Smooth muscle cell (in vitro differentiated cells): ENCODE results near the gene EPN1. TPM values are rescaled to one million over a fixed set of nuclear protein-coding genes. Genes with fewer than 3 reads are reported as not detected.

ENCODE experiments used
- DNase-seq: peaks from one replicate; lab custom pipeline; 2025; ENCODE audit not compliant: unreplicated experiment; lab: John Stamatoyannopoulos, UW
- H2AFZ ChIP-seq: fragments of 200-600 bp; sonication (generic); 2 replicates; pipeline ENCODE4 v1.6.0; 2016; ENCODE audit warnings: antibody characterized with exemption, low read depth, mild to moderate bottlenecking
- H3F3A ChIP-seq: fragments of 200-600 bp; sonication (generic); 2 replicates; pipeline ENCODE4 v1.6.0; 2017; ENCODE audit warnings: antibody characterized with exemption, low read depth
- H3K27ac ChIP-seq: fragments of 200-600 bp; sonication (generic); 2 replicates; pipeline ENCODE4 v1.5.1; 2016; ENCODE audit warnings: low read depth, mild to moderate bottlenecking
- H3K27me3 ChIP-seq: fragments of 200-600 bp; sonication (generic); 2 replicates; pipeline ENCODE4 v1.6.1; 2016; ENCODE audit warnings: low read depth, mild to moderate bottlenecking
- H3K36me3 ChIP-seq: fragments of 200-600 bp; sonication (generic); 2 replicates; pipeline ENCODE4 v1.5.1; 2016; ENCODE audit warnings: low read depth
- H3K4me1 ChIP-seq: fragments of 200-600 bp; sonication (generic); 2 replicates; pipeline ENCODE4 v1.5.1; 2016; ENCODE audit warnings: low read depth
- H3K4me2 ChIP-seq: fragments of 200-600 bp; sonication (generic); 2 replicates; pipeline ENCODE4 v1.6.0; 2016; ENCODE audit warnings: mild to moderate bottlenecking
- H3K4me3 ChIP-seq: fragments of 200-600 bp; sonication (generic); 2 replicates; pipeline ENCODE4 v1.5.1; 2016; ENCODE audit warnings: mild to moderate bottlenecking
- H3K79me2 ChIP-seq: fragments of 200-600 bp; sonication (generic); 2 replicates; pipeline ENCODE4 v1.6.0; 2016; ENCODE audit warnings: low read depth, mild to moderate bottlenecking
- H3K9ac ChIP-seq: fragments of 200-600 bp; sonication (generic); 2 replicates; pipeline ENCODE4 v1.6.0; 2016; ENCODE audit warnings: low read depth
- H3K9me3 ChIP-seq: fragments of 200-600 bp; sonication (generic); replicated peaks from 2 replicates; pipeline ENCODE4 v1.5.1; 2016; ENCODE audit warnings: low read depth
- H4K20me1 ChIP-seq: fragments of 200-600 bp; sonication (generic); 2 replicates; pipeline ENCODE4 v1.6.0; 2016; ENCODE audit warnings: low read depth
- CTCF ChIP-seq: fragments of 200-600 bp; sonication (generic); IDR thresholded peaks from 2 replicates; pipeline ENCODE4 v1.5.1; 2017; ENCODE audit warnings: borderline replicate concordance, mild to moderate bottlenecking, antibody characterized with exemption; ENCODE audit not compliant: insufficient read depth, poor library complexity, severe bottlenecking
- WGBS: methylation state at CpG from one replicate; pipeline ENCODE4 v1.1.7; 2016; ENCODE audit warnings: low lambda C conversion rate; 5-methylcytosine and 5-hydroxymethylcytosine counted together
- polyA plus RNA-seq: library from polyadenylated mRNA; unstranded; fragments of >200 nt; fragmentation: Nextera tagmentation; extraction: Ambion mirVana; gene quantifications from 2 replicates; pipeline ENCODE4 v1.2.1, GENCODE V29; 2016
- total RNA-seq: library from RNA; depleted of rRNA; stranded (reverse); fragments of >200 nt; gene quantifications from 2 replicates; pipeline ENCODE4 v1.2.3, GENCODE V29; 2014

Gene EPN1
- total and polyA plus RNA-seq, 2 experiments from 2014 or later, result 25.3 to 121 TPM

DNA sequence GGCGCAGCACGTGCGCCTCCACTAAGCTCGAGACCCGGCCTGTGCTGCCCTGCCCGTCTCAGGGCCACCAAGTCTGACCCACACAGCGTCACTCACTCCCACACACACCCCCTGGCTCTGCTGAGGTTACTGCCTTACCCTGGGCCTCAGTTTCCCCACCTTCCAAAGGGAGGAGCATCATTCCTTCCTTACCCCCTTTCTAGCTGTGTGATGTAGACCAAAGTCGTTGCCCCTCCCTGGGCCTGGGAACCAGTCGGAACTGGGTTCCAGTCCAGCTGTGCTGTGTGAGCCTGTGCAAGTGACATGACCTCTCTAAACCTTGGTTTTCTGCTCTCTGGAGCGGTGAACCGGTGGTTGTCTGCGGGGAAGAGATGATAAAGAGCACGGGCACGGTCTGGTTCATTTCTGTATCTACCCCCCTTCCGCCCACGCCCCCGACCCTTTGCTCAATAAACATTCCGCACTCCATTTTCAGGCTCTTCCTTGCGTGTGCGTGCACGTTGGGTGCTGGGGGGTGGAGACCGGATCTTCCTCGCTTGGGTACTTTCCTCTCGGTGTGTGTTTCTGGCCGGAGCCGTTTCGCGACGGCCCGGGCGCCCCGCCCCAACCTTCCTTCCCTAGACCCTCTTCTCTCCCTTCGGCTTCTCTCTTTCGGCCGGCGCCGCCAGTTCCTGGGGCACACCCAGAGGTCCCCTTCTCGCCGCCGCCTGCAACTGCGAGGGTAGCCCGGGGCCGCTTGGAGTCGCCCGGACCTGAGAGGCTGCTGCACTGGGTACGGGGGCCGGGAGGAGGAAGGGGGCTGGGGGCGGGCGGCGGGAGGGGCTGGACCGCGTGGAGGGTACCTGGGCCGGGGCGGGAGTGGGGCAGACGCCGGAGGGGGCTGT is 31.8 kb upstream of the EPN1 start, which contains the start of gene ZNF581:
Gene ZNF581 (plus strand): TSS at position 647 of the 884 bp plus-strand sequence. CDS start 923 bp downstream, outside the sequence.
- no peaks in the 10 kb centered on the region for H3K9me3 ChIP-seq
- no peaks in the 10 kb centered on the region for H3K27me3 ChIP-seq
- peaks cover 22% of the 10 kb centered on the region for H3K4me1 ChIP-seq
- DNase-seq, result peak; percentile 47
- no peaks in the 10 kb centered on the region for H4K20me1 ChIP-seq
- H3K27ac ChIP-seq, result peak within 1 kb of the TSS; percentile 62
- under 1% methylated on average over 47 of the region's 56 CpGs for WGBS
- H2AFZ ChIP-seq, result no peak within 1 kb of the TSS
- H3K36me3 ChIP-seq, result no peaks in the 10 kb centered on the region
- H3K9ac ChIP-seq, result peak within 1 kb of the TSS; percentile 79
- H3K79me2 ChIP-seq, result peaks cover 55% of the 10 kb centered on the region
- H3K4me2 ChIP-seq, result peak within 1 kb of the TSS; percentile 97
- H3K4me3 ChIP-seq, result peak within 1 kb of the TSS; percentile 79
- H3F3A ChIP-seq, result peaks cover 19% of the 10 kb centered on the region
- TF ChIP-seq CTCF, result no peak

DNA sequence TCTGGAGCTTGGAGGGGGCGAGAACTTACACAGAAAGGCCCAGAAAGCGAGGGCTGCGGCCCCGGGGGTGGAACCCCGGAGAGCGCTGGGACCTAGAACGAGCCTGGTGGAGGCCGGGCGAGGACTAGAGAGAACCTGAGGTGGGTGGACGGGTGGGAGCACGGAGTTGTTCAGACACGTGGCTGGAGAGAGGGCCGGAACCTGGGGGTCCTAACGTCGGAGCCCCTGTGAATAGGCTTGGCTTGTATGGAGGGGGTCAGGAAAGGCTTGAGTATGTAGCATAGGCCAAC is 31.2 kb upstream of the EPN1 start:
- no peak for DNase-seq
- H3K27ac ChIP-seq, result peak overlapping the region; percentile 62
- peak overlapping the region; percentile 79 for H3K9ac ChIP-seq
- H4K20me1 ChIP-seq, result no peaks in the 10 kb centered on the region
- H3K4me3 ChIP-seq, result peak overlapping the region; percentile 79
- H2AFZ ChIP-seq, result no peak overlapping the region
- peaks cover 22% of the 10 kb centered on the region for H3K4me1 ChIP-seq
- peaks cover 15% of the 10 kb centered on the region for H3F3A ChIP-seq
- 5% methylated on average over 11 of the region's 15 CpGs for WGBS
- peak overlapping the region; percentile 97 for H3K4me2 ChIP-seq
- no peak for TF ChIP-seq CTCF
- H3K79me2 ChIP-seq, result peaks cover 50% of the 10 kb centered on the region
- H3K36me3 ChIP-seq, result no peaks in the 10 kb centered on the region
- no peaks in the 10 kb centered on the region for H3K9me3 ChIP-seq
- no peaks in the 10 kb centered on the region for H3K27me3 ChIP-seq

- peak overlapping the region; percentile 79 for H3K9ac ChIP-seq
- no peak overlapping the region for H2AFZ ChIP-seq
- peaks cover 46% of the 10 kb centered on the region for H3K79me2 ChIP-seq
- H3K4me3 ChIP-seq, result peak overlapping the region; percentile 79
- DNase-seq, result no peak
- H3K36me3 ChIP-seq, result no peaks in the 10 kb centered on the region
- peaks cover 15% of the 10 kb centered on the region for H3F3A ChIP-seq
- WGBS, result 67% methylated on average over 9 of the region's 12 CpGs
- H3K27me3 ChIP-seq, result no peaks in the 10 kb centered on the region
- H3K27ac ChIP-seq, result peak overlapping the region; percentile 62
- no peak for TF ChIP-seq CTCF
- peaks cover 22% of the 10 kb centered on the region for H3K4me1 ChIP-seq
- peak overlapping the region; percentile 97 for H3K4me2 ChIP-seq
- H4K20me1 ChIP-seq, result no peaks in the 10 kb centered on the region
- H3K9me3 ChIP-seq, result no peaks in the 10 kb centered on the region
These were observed 30.7 kb upstream of the EPN1 start for GRCh38 chr19:55644191-55644833.
